B cell (primary cell): ENCODE measurements around the gene PRKCZ. TPM values are rescaled to one million over a fixed set of nuclear protein-coding genes. Genes with fewer than 3 reads are reported as not detected.
A peak's percentile ranks its signal among the peaks of the same experiment; 100 is the strongest.

Experiments used
- ATAC-seq: fragments of 200-7000 bp; cut with Tn5 transposase; one replicate; pipeline ENCODE4 v1.10.0; 2021; ENCODE audit warnings: low read depth, mild to moderate bottlenecking, moderate number of reproducible peaks, moderate library complexity
- CTCF ChIA-PET: fragments of 350-600 bp; sonication (Branson Sonifier 250); formaldehyde crosslinking; loops from one replicate; lab custom pipeline; 2021; ENCODE audit warnings: antibody characterized with exemption, inconsistent platforms; lab: Charles Lee
- POLR2A ChIA-PET: fragments of 350-600 bp; sonication (Branson Sonifier 250); formaldehyde crosslinking; loops from one replicate; lab custom pipeline; 2021; ENCODE audit warnings: antibody characterized with exemption; lab: Charles Lee
- DNase-seq: peaks from one replicate; pipeline ENCODE4 v3.0.0; 2013
- H2AFZ ChIP-seq: 2 replicates; pipeline ENCODE4 v1.6.1; 2012; ENCODE audit warnings: mild to moderate bottlenecking, low read depth, low read length; ENCODE audit not compliant: insufficient read depth, poor library complexity, severe bottlenecking
- H3K27ac ChIP-seq, 2 donors: 1 replicate in 1 of 2; 2 replicates in 1 of 2; pipeline ENCODE4 v1.5.1; 2012 to 2013; ENCODE audit warnings: low read length in 2 of 2, mild to moderate bottlenecking in 2 of 2, moderate library complexity in 1 of 2
- H3K27me3 ChIP-seq, 4 experiments: fragments of 200-600 bp in 1 of 4; sonication (generic) in 1 of 4; replicated peaks in 1 of 4; 1 replicate in 2 of 4; 2 replicates in 2 of 4; pipeline versions ENCODE4 v1.6.1 to v1.7.0; 2013 to 2016; ENCODE audit warnings: low read length in 3 of 4, mild to moderate bottlenecking in 2 of 4, mixed read lengths in 1 of 4, moderate library complexity in 1 of 4; ENCODE audit not compliant: insufficient read depth in 4 of 4, control insufficient read depth in 3 of 4; ENCODE audit errors: control extremely low read depth in 1 of 4
- H3K36me3 ChIP-seq, 2 experiments: replicated peaks in 1 of 2; 1 replicate in 1 of 2; 2 replicates in 1 of 2; pipeline versions ENCODE4 v1.6.1 to v1.7.1; 2013; ENCODE audit warnings: low read length in 1 of 2; ENCODE audit not compliant: insufficient read depth in 2 of 2, control insufficient read depth in 1 of 2; ENCODE audit errors: control extremely low read depth in 1 of 2, extremely low read depth in 1 of 2
- H3K4me1 ChIP-seq, 2 donors: fragments of 200-600 bp in 1 of 2; sonication (generic) in 1 of 2; 1 replicate in 1 of 2; 2 replicates in 1 of 2; pipeline versions ENCODE4 v1.5.1 to v1.6.1; 2013 to 2017; ENCODE audit warnings: low read length in 2 of 2; ENCODE audit not compliant: control insufficient read depth in 2 of 2, insufficient read depth in 2 of 2
- H3K4me2 ChIP-seq: replicated peaks from 2 replicates; pipeline ENCODE3; 2012; ENCODE audit warnings: mild to moderate bottlenecking, low read depth, low read length; ENCODE audit not compliant: poor library complexity, severe bottlenecking
- H3K4me3 ChIP-seq, 5 experiments: fragments of 200-600 bp in 1 of 5; sonication (generic) in 1 of 5; 1 replicate in 3 of 5; 2 replicates in 2 of 5; pipeline versions ENCODE4 v1.5.1 to v1.7.0; 2011 to 2016; ENCODE audit warnings: low read length in 4 of 5, mild to moderate bottlenecking in 4 of 5, low read depth in 2 of 5, control low read depth in 1 of 5, moderate library complexity in 1 of 5; ENCODE audit not compliant: insufficient read depth in 1 of 5; ENCODE audit errors: control extremely low read depth in 1 of 5, extremely low read depth in 1 of 5
- H3K79me2 ChIP-seq: fragments of 200-600 bp; sonication (generic); one replicate; pipeline ENCODE4 v1.6.0; 2016; ENCODE audit warnings: low read length; ENCODE audit not compliant: control insufficient read depth, insufficient read depth
- H3K9ac ChIP-seq: fragments of 200-600 bp; sonication (generic); 2 replicates; pipeline ENCODE4 v1.6.1; 2017; ENCODE audit warnings: mild to moderate bottlenecking, low read length, moderate library complexity
- H3K9me3 ChIP-seq, 3 donors: one replicate each; pipeline versions ENCODE4 v1.6.1 to v1.7.1; 2013; ENCODE audit warnings: low read length in 2 of 3; ENCODE audit not compliant: control insufficient read depth in 2 of 3, insufficient read depth in 1 of 3; ENCODE audit errors: control extremely low read depth in 1 of 3
- H4K20me1 ChIP-seq: 2 replicates; pipeline ENCODE4 v1.6.0; 2012; ENCODE audit warnings: mild to moderate bottlenecking, low read length; ENCODE audit not compliant: insufficient read depth, control insufficient read depth, poor library complexity, severe bottlenecking
- H3K27ac Mint-ChIP-seq: one replicate; pipeline ENCODE4 v1.8.0; 2021; ENCODE audit warnings: mixed read lengths
- H3K27me3 Mint-ChIP-seq: one replicate; pipeline ENCODE4 v1.8.0; 2021; ENCODE audit warnings: mixed read lengths
- H3K4me1 Mint-ChIP-seq: one replicate; pipeline ENCODE4 v1.8.0; 2021; ENCODE audit warnings: mixed read lengths
- H3K4me3 Mint-ChIP-seq: one replicate; pipeline ENCODE4 v1.8.0; 2021; ENCODE audit warnings: mixed read lengths
- H3K9me3 Mint-ChIP-seq: one replicate; pipeline ENCODE4 v1.8.0; 2022; ENCODE audit warnings: mixed read lengths; ENCODE audit not compliant: insufficient read depth
- EZH2 ChIP-seq: IDR thresholded peaks from 2 replicates; pipeline ENCODE4 v1.6.1; 2012; ENCODE audit warnings: borderline replicate concordance, low read depth, mild to moderate bottlenecking, moderate library complexity, low read length; ENCODE audit not compliant: insufficient read depth, poor library complexity, severe bottlenecking
- WGBS: methylation state at CpG from one replicate; pipeline ENCODE4 v1.1.5; 2013; ENCODE audit warnings: missing lambda C conversion rate; ENCODE audit not compliant: insufficient coverage; 5-methylcytosine and 5-hydroxymethylcytosine counted together
- intact Hi-C: fragments of 100-400 bp; cut with micrococcal nuclease; formaldehyde crosslinking; loops from one replicate; pipeline ENCODE4 v1.10.0; 2022
- polyA plus RNA-seq: library from polyadenylated mRNA; depleted of rRNA; stranded (reverse); fragments of >200 nt; gene quantifications from 2 replicates; pipeline ENCODE4 v1.2.3, GENCODE V29; 2012
- total RNA-seq, 2 donors: library from RNA; stranded (reverse); fragments of 120-200 nt in 1 of 2; gene quantifications; 1 replicate in 1 of 2; 2 replicates in 1 of 2; pipeline versions ENCODE4 v1.2.3 to v1.2.4, GENCODE V29; 2013 to 2022
- TF ChIP-seq, protein P1 (sequence below): fragments of 200-600 bp; IDR thresholded peaks from one replicate; pipeline ENCODE4 v1.8.0; 2022; ENCODE audit warnings: antibody characterized with exemption, mild to moderate bottlenecking

The PRKCZ gene
- total and polyA plus RNA-seq, 2 donors (not counting 1 experiment from before 2014, with no cell fraction given) = 17.9 to 53.2 TPM

DNA sequence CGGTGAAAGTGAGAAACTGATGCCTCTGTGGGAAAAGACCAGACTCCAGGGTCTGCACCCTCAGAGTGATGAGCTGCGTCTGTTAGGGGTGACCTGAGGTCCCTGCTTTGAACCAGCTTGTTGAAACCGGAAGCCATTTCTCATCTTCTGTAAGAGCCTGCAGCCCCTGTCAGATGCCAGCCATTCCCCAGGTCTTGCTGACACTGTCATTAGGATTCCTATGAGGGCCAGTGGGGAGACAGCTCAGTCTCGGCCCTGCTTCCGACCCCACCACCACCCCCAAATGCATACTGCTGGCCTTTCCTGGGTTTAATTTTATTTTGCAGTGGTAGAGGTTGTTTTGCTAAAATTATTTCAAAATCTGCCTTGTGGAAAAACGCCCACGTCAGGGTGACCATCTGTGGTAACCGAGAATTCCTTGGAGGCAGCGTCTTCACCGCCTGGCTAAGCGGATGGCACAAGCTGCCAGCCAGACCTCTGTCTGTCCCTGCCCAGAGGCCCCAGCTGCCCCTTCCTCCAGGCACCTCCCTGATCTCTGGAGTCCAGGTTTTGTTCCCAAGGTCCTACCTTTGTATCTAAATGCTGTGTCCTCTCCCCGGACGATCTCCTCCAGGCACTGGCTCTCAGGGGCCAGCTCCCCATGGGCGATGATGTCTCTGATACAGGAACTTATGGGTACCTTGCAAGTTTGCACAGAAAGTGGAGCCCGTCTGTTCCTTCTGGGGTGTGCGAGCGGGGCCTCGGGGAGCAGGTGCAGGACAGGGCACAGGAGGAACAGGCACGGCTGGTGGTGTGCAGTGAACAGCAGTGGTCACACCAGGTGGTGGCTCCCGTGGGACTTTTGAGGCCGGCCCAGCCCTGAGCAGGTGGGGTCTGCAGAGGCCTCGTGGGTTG is 49.9 kb downstream of the PRKCZ start:
- H3K27me3 Mint-ChIP-seq = no peaks in the 10 kb centered on the region
- no peak overlapping the region for H3K9ac ChIP-seq
- H3K4me1 Mint-ChIP-seq = peaks cover 18% of the 10 kb centered on the region
- peak overlapping the region; percentile 36 for H3K4me3 Mint-ChIP-seq
- peaks cover 0 to 29% (median 6%) of the 10 kb centered on the region in 3 donors for H3K9me3 ChIP-seq
- peaks cover 5% of the 10 kb centered on the region for H3K9me3 Mint-ChIP-seq
- H3K79me2 ChIP-seq = peaks cover 7% of the 10 kb centered on the region
- peaks cover 12% of the 10 kb centered on the region for H4K20me1 ChIP-seq
- H3K36me3 ChIP-seq = no peaks in the 10 kb centered on the region
- intact Hi-C loops = no loop called here
- H3K27me3 ChIP-seq = no peaks in the 10 kb centered on the region
- ChIA-PET CTCF (interaction anchor here (1.4 kb wide), 1 partner anchor 39 kb away, joined by 3 read pairs; no protein-coding TSS in a partner anchor), POLR2A (interaction anchor here (0.6 kb wide), 1 partner anchor 106 kb away, joined by 9 read pairs; no protein-coding TSS in a partner anchor)
- peak; percentile 41 for DNase-seq
- H3K4me3 ChIP-seq = no peak overlapping the region
- peaks cover 10 to 19% of the 10 kb centered on the region in 2 donors for H3K4me1 ChIP-seq
- H3K27ac ChIP-seq = no peak overlapping the region
- WGBS = 55% methylated on average over 17 of the region's 22 CpGs
- no peak overlapping the region for H2AFZ ChIP-seq
- peak overlapping the region; percentile 46 for H3K4me2 ChIP-seq
- TF ChIP-seq, protein P1, sequence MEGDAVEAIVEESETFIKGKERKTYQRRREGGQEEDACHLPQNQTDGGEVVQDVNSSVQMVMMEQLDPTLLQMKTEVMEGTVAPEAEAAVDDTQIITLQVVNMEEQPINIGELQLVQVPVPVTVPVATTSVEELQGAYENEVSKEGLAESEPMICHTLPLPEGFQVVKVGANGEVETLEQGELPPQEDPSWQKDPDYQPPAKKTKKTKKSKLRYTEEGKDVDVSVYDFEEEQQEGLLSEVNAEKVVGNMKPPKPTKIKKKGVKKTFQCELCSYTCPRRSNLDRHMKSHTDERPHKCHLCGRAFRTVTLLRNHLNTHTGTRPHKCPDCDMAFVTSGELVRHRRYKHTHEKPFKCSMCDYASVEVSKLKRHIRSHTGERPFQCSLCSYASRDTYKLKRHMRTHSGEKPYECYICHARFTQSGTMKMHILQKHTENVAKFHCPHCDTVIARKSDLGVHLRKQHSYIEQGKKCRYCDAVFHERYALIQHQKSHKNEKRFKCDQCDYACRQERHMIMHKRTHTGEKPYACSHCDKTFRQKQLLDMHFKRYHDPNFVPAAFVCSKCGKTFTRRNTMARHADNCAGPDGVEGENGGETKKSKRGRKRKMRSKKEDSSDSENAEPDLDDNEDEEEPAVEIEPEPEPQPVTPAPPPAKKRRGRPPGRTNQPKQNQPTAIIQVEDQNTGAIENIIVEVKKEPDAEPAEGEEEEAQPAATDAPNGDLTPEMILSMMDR = no peak
- no peak for TF ChIP-seq EZH2
- ATAC-seq = peak; percentile 85
- H3K27ac Mint-ChIP-seq = peak overlapping the region; percentile 42

DNA sequence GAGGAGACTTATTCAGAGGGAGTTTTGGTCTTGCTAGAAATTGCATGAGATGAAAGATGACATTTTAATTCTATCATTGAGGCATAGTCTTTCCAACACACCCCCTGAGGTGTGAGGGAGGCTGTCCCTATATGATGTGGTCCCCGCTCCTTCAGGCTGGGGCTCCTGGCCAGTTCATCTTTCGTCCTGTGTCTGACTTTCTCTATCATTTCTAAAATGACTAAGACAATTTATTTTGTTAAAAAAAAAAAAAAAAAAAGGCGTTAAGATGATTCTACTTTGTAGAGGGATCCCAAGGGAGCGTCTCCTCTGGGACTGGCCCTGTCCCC is 50.5 kb downstream of the PRKCZ start:
- Histone ChIP-seq H4K20me1 (peaks cover 8% of the 10 kb centered on the region), H3K4me2 (peak overlapping the region; percentile 46), H3K79me2 (peaks cover 4% of the 10 kb centered on the region), H2AFZ (no peak overlapping the region), H3K9ac (no peak overlapping the region), H3K4me3 (no peak overlapping the region), H3K27ac (no peak overlapping the region), H3K27me3 (no peaks in the 10 kb centered on the region), H3K36me3 (no peaks in the 10 kb centered on the region), H3K9me3 (peaks cover 0 to 29% (median 6%) of the 10 kb centered on the region in 3 donors), H3K4me1 (peaks cover 10 to 18% of the 10 kb centered on the region in 2 donors)
- ChIA-PET POLR2A (interaction anchor here (0.7 kb wide), 1 partner anchor 140 kb away, joined by 8 read pairs; no protein-coding TSS in a partner anchor), CTCF (interaction anchor here (1.4 kb wide), 1 partner anchor 39 kb away, joined by 3 read pairs; no protein-coding TSS in a partner anchor)
- peaks cover 18% of the 10 kb centered on the region for H3K4me1 Mint-ChIP-seq
- WGBS = no CpG with 5 or more reads among the region's 4 CpGs
- no peaks in the 10 kb centered on the region for H3K27me3 Mint-ChIP-seq
- peaks cover 5% of the 10 kb centered on the region for H3K9me3 Mint-ChIP-seq
- intact Hi-C loops = no loop called here
- H3K27ac Mint-ChIP-seq = peak overlapping the region; percentile 42
- DNase-seq (no peak), ATAC-seq (no peak)
- no peak for TF ChIP-seq EZH2
- TF ChIP-seq, protein P1 = no peak
- peak overlapping the region; percentile 36 for H3K4me3 Mint-ChIP-seq
